Measurements from ENCODE around the gene LAPTM4A.
A peak's percentile ranks its signal among the peaks of the same experiment; 100 is the strongest.

LAPTM4A gene

DNA sequence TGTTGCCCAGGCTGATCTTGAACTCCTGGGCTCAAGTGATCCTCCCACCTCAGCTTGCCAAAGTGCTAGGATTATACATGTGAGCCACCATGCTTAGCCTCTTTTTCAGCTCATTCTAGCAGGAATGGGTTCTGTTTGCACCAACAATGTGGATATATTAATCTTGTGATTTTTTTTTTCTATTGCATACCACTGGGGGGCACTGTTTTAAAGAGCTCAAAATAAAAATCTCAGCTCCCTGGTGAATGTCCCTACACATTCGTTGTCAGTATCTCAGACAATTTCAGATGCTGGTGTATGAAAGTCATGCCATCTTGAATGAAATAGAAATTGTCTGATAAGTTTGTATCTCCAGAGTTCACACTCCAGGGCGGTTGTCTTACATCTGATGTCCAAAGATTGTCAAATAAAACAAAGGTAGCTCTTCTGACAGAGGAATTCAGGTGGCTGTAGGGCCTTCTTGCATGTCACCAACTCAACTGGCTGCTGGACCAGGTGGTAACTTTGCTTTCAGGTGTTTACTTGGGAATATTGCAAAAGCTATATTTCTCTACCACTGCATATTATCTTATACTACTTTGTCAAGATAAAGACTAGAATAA lies 35.8 kb downstream of the LAPTM4A start:
- DNase-seq, result peak; percentile 37

DNA sequence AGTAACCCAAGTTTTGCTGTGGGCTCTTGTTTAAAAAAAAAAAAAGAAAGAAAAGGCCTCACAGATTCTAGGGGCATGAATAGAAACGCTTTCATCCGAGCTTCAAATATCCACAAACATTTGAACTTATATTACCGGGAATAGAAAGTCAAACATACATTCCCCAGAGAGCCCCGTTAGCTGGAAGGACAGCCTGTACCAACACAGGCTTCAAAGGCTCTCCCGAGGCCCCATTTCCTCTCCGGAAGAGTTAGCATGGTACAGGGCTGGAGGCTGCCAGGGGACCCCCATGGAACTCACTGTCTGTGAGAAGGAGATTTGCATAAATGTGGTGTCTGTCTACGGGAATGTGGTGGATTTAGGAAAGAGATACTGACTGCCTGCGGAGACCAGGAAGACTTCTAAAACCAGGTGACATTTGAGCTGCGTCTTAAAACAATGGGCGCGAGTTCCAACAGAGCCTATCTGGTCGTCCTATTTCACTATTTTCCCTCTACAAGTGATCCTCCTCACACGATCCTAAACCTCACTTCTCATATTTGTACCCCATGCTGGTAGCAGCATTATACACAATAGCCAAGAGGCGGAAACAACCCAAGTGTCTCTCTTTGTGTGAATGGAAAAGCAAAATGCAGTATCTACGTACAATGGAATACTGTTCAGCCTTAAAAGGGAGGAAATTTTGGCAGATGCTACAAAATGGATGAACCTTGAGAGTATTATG lies 38.1 kb downstream of the LAPTM4A start:
- no peak for DNase-seq

GRCh38 chr2:20012282-20013125 lies 38.9 kb downstream of the LAPTM4A start, which contains the start of gene MATN3:
Gene MATN3, minus strand, starts transcription at chr2:20012668. Its CDS starts 37 bp downstream, at chr2:20012631.
- DNase-seq, result no peak

DNA sequence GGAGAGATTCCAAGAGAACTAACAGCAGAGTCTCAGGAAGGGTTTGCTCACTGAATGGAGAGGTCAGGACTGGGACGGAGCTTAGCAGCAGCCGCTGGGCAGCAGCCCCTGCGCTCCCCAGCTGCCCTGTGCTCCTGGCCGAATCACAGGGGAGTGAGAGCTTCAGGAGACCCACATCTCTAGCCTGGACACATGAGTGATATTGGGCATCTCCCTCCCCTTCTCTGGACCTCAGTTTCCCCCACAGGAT lies 39.5 kb downstream of the LAPTM4A start:
- DNase-seq, result no peak

- DNase-seq, result no peak
These were observed 40.0 kb downstream of the LAPTM4A start for GRCh38 chr2:20011276-20012031.

GRCh38 chr2:20008703-20009102 lies 42.7 kb downstream of the LAPTM4A start:
- DNase-seq, result no peak

DNA sequence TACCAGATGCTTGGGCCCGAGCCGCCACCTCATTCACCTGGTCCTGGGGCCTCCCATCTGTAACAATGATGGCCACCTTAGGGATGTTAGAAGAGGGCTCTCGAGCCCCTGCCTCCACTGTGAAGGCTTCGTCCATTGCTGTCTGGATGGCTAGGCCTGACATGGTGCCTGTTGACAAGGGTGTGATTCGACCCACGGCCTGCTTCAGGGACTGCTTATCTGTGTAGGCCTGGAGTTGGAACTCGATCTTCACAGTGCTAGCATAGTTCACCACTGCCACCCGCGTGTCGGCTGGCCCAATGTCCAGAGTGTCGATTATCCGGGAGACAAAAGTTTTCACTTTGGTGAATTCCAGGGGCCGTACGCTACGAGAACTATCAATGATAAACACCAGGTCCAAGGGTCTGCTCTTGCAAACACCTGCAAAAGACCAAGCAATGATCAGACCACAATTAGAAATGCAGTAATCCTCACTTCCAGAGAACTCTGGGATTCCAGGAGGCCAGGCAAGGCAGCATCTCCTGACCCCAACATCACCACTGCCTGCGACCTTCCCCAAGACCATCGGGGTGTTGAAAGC lies 45.4 kb downstream of the LAPTM4A start:
- no peak for DNase-seq

- no peak for DNase-seq
These were observed 46.3 kb downstream of the LAPTM4A start for GRCh38 chr2:20005067-20005627.

GRCh38 chr2:20001361-20001863 lies 50.0 kb downstream of the LAPTM4A start:
- no peak for DNase-seq

- no peak for DNase-seq
These were observed 57.7 kb downstream of the LAPTM4A start for GRCh38 chr2:19993731-19994130.

DNA sequence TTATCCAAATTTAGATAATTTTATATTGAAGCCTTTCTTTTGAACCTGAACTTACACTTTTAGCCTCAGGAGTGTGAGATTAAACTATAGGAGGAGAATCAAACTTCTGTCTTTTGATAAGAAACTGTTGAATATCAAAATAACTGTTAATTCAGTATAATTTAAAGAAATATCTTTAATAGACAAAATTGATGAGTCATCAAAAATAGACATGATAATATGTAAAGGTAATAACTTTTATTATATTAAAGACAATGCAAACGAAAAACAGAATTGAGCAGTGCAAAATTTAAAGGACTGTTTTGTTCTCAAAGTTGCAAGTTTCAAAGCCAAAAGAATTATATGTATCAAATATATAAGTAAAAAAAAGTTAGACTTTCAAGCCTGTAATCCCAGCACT lies 59.5 kb downstream of the LAPTM4A start:
- DNase-seq, result no peak

DNA sequence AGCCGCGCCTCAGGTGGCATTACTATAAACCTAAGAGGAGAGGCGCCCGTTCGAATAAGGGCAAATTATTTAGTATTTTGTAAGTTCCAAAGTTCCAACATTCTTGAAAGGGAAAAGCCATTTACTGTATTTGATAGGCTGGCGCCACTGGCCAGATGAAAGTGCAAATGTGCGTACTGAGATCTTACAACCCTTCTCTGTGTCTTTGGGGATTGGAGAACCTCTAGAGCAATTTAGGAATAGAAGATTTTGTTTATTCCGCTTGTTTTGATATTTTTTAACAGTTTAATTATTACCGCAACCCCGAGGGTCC lies 61.1 kb downstream of the LAPTM4A start:
- DNase-seq, result no peak

- DNase-seq, result peak; percentile 85
These were observed 61.6 kb downstream of the LAPTM4A start, which contains the start of gene WDR35 for GRCh38 chr2:19989667-19990415. Gene WDR35, minus strand, starts transcription at chr2:19990105. Its CDS starts 90 bp downstream, at chr2:19990015.

DNA sequence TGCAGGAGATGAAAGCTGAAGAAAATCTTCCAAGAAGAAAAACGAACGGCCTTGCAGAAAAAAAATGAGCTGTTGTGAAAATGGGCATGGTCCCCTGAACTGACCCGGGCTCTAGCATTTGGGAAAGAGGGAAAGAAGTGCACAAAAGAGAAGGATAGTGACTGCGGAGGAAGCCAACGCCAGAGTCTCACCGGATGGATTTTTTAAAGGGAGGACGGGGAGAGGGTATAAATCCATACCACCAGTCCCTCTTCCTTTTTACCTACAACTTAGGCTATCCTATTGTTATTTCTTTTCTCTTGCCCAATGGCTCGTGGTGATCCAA lies 62.1 kb downstream of the LAPTM4A start:
- no peak for DNase-seq

DNA sequence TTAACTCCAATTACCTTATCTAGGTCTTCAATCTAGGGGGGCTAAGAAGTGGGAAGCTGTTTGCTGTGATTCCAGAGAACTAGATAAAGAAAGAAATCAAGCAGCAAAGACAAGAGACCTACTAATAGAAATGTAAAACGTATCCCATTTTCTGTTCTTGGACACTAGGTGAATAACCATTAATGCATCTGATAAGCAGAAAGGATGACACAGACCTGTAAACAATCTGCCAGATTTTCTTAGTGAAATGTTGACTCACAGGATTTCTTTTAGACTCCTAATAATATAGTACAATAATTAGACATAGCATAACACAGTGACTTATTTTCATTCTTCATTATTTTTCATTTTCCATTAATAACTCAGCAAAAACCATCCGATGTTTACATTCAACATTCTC lies 62.8 kb downstream of the LAPTM4A start:
- no peak for DNase-seq

DNA sequence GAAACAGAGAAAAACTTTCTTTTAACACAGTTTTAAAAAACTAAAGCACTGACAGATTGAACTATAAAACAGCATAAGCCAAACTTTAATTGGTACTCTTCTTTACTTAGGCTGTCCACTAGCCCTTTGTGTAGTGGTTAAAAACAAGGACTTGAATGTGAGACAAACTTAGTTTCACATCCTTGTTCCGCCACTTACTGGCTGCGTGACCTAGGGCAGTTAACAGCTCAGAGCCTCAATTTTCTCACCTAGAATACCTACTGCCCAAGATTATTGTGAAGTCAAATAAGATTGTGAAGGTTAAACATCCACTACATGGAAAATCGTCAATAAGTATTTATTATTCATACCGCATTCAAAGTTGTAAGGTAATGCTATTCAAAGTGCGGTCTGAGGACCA lies 63.5 kb downstream of the LAPTM4A start:
- no peak for DNase-seq
